ENCODE results near the gene CDV3. TPM values are rescaled to one million over a fixed set of nuclear protein-coding genes. Genes with fewer than 3 reads are reported as not detected.
"Not testable (repeated sequence)": the region's sequence is repeated elsewhere in the genome, so short reads cannot be mapped to it uniquely, and the experiment has no call there.

CDV3 gene
- total RNA-seq, 2 experiments from 2014 or later: 171 to 296 TPM

- intact Hi-C loops (cut with micrococcal nuclease; ENCODE audit: unreplicated experiment): no loop called here
- H3K27ac ChIP-seq (ENCODE audit: low read depth, low read length, poor library complexity, severe bottlenecking): no peak overlapping the region
- TF ChIP-seq EZH2phosphoT487 (IDR thresholded peaks at IDR 0.05; ENCODE audit: borderline replicate concordance, low read depth, low read length) (no peak), CTCF (conservative IDR thresholded peaks at IDR 0.05; ENCODE audit: low read length) (no peak)
- peak overlapping the region; percentile 47; the same call in 1 of the 2 replicates for H2AFZ ChIP-seq (ENCODE audit: low read length)
- BruUV-seq (replicated peaks): no TSS peak
- peaks cover 44% of the 10 kb centered on the region for H3K4me1 ChIP-seq (ENCODE audit: insufficient read depth, low read length, poor library complexity, severe bottlenecking)
- H4K20me1 ChIP-seq (ENCODE audit: insufficient read depth, low read length): no peaks in the 10 kb centered on the region
- no peak for DNase-seq (ENCODE audit: low spot score)
- POLR2A ChIA-PET: interaction anchor here (0.9 to 2.0 kb wide), 9 partner anchors 11 to 57 kb away, joined by 3 to 12 read pairs (median 6); partner anchors contain the start of gene CDV3
- H3K9me2 ChIP-seq (ENCODE audit: insufficient read depth, low read length): no peaks in the 10 kb centered on the region
- H3K4me2 ChIP-seq (ENCODE audit: low read length): peak overlapping the region; percentile 1; the same call in 1 of the 2 replicates
- H3K79me2 ChIP-seq (ENCODE audit: insufficient read depth, low read depth, low read length): no peaks in the 10 kb centered on the region
- no peaks in the 10 kb centered on the region for H3K36me3 ChIP-seq (ENCODE audit: insufficient read depth, low read length)
- CTCF ChIA-PET (ENCODE audit: unreplicated experiment): interaction anchor here (0.5 to 1.0 kb wide), 3 partner anchors 10 to 80 kb away, joined by 3 to 4 read pairs (median 3); no protein-coding TSS in a partner anchor
- no peak overlapping the region for H3K4me3 ChIP-seq (ENCODE audit: low read depth, low read length, poor library complexity, severe bottlenecking)
- no peaks in the 10 kb centered on the region for H3K9me3 ChIP-seq (ENCODE audit: low read length)
These were observed 25.9 kb upstream of the CDV3 start for GRCh38 chr3:133547432-133548041.

- H3K27ac ChIP-seq (ENCODE audit: low read depth, low read length, poor library complexity, severe bottlenecking): no peak overlapping the region
- DNase-seq (ENCODE audit: low spot score): no peak
- TF ChIP-seq EZH2phosphoT487 (IDR thresholded peaks at IDR 0.05; ENCODE audit: borderline replicate concordance, low read depth, low read length) (no peak), CTCF (conservative IDR thresholded peaks at IDR 0.05; ENCODE audit: low read length) (no peak)
- no peaks in the 10 kb centered on the region for H3K9me2 ChIP-seq (ENCODE audit: insufficient read depth, low read length)
- 0 out of 2 replicates have a peak overlapping the region, but pooled peaks have one; percentile 1 for H3K4me2 ChIP-seq (ENCODE audit: low read length)
- peaks cover 44% of the 10 kb centered on the region for H3K4me1 ChIP-seq (ENCODE audit: insufficient read depth, low read length, poor library complexity, severe bottlenecking)
- no peaks in the 10 kb centered on the region for H4K20me1 ChIP-seq (ENCODE audit: insufficient read depth, low read length)
- H3K36me3 ChIP-seq (ENCODE audit: insufficient read depth, low read length): no peaks in the 10 kb centered on the region
- intact Hi-C loops (cut with micrococcal nuclease; ENCODE audit: unreplicated experiment): no loop called here
- no peaks in the 10 kb centered on the region for H3K9me3 ChIP-seq (ENCODE audit: low read length)
- H2AFZ ChIP-seq (ENCODE audit: low read length): no peak overlapping the region; the same call in 1 of the 2 replicates
- H3K4me3 ChIP-seq (ENCODE audit: low read depth, low read length, poor library complexity, severe bottlenecking): no peak overlapping the region
- ChIA-PET POLR2A (interaction anchor here (1.1 to 2.0 kb wide), 4 partner anchors 12 to 83 kb away, joined by 3 to 10 read pairs (median 5); partner anchors contain the start of gene CDV3), CTCF (ENCODE audit: unreplicated experiment) (interaction anchor here (0.5 kb wide), 1 partner anchor 81 kb away, joined by 4 read pairs; no protein-coding TSS in a partner anchor)
- BruUV-seq (replicated peaks): no TSS peak
- no peaks in the 10 kb centered on the region for H3K79me2 ChIP-seq (ENCODE audit: insufficient read depth, low read depth, low read length)
These were observed 25.4 kb upstream of the CDV3 start for GRCh38 chr3:133548090-133548489.

- no peaks in the 10 kb centered on the region for H4K20me1 ChIP-seq (ENCODE audit: insufficient read depth, low read length)
- peaks cover 44% of the 10 kb centered on the region for H3K4me1 ChIP-seq (ENCODE audit: insufficient read depth, low read length, poor library complexity, severe bottlenecking)
- H3K4me3 ChIP-seq (ENCODE audit: low read depth, low read length, poor library complexity, severe bottlenecking): peak overlapping the region; percentile 50
- TF ChIP-seq EZH2phosphoT487 (IDR thresholded peaks at IDR 0.05; ENCODE audit: borderline replicate concordance, low read depth, low read length) (no peak), CTCF (conservative IDR thresholded peaks at IDR 0.05; ENCODE audit: low read length) (no peak)
- intact Hi-C loops (cut with micrococcal nuclease; ENCODE audit: unreplicated experiment): no loop called here
- CTCF ChIA-PET (ENCODE audit: unreplicated experiment): no interaction called here
- H3K27ac ChIP-seq (ENCODE audit: low read depth, low read length, poor library complexity, severe bottlenecking): peak overlapping the region; percentile 26
- H2AFZ ChIP-seq (ENCODE audit: low read length): peak overlapping the region; percentile 83; the same call in 1 of the 2 replicates
- no peak for DNase-seq (ENCODE audit: low spot score)
- H3K79me2 ChIP-seq (ENCODE audit: insufficient read depth, low read depth, low read length): no peaks in the 10 kb centered on the region
- H3K36me3 ChIP-seq (ENCODE audit: insufficient read depth, low read length): no peaks in the 10 kb centered on the region
- peak overlapping the region; percentile 69 for H3K4me2 ChIP-seq (ENCODE audit: low read length)
- H3K9me3 ChIP-seq (ENCODE audit: low read length): no peaks in the 10 kb centered on the region
- no TSS peak for BruUV-seq (replicated peaks)
- no peaks in the 10 kb centered on the region for H3K9me2 ChIP-seq (ENCODE audit: insufficient read depth, low read length)
- POLR2A ChIA-PET: interaction anchor here (0.6 to 3.6 kb wide), 15 partner anchors 9 to 82 kb away, joined by 3 to 35 read pairs (median 5); partner anchors contain the start of gene CDV3
These were observed 23.9 kb upstream of the CDV3 start for GRCh38 chr3:133549565-133549964.

- H3K27ac ChIP-seq (ENCODE audit: low read depth, low read length, poor library complexity, severe bottlenecking); H4K20me1 ChIP-seq (ENCODE audit: insufficient read depth, low read length); BruUV-seq (replicated peaks); H2AFZ ChIP-seq (ENCODE audit: low read length); DNase-seq (ENCODE audit: low spot score); intact Hi-C loops (cut with micrococcal nuclease; ENCODE audit: unreplicated experiment); H3K4me3 ChIP-seq (ENCODE audit: low read depth, low read length, poor library complexity, severe bottlenecking); CTCF ChIA-PET (ENCODE audit: unreplicated experiment); H3K36me3 ChIP-seq (ENCODE audit: insufficient read depth, low read length); H3K9me2 ChIP-seq (ENCODE audit: insufficient read depth, low read length); H3K79me2 ChIP-seq (ENCODE audit: insufficient read depth, low read depth, low read length); H3K9me3 ChIP-seq (ENCODE audit: low read length): not testable (repeated sequence)
- POLR2A ChIA-PET: interaction anchor here (0.6 to 3.6 kb wide), 5 partner anchors 10 to 75 kb away, joined by 3 to 35 read pairs (median 12); partner anchors contain the start of gene CDV3
- Histone ChIP-seq H3K4me1 (ENCODE audit: insufficient read depth, low read length, poor library complexity, severe bottlenecking) (peaks cover 44% of the 10 kb centered on the region), H3K4me2 (ENCODE audit: low read length) (peak overlapping the region; percentile 69; the same call in 1 of the 2 replicates)
These were observed 21.9 kb upstream of the CDV3 start for GRCh38 chr3:133551589-133551988.
